HT-29 (cell line): ENCODE data around the gene APPBP2. TPM values are rescaled to one million over a fixed set of nuclear protein-coding genes. Genes with fewer than 3 reads are reported as not detected.
A peak's percentile ranks its signal among the peaks of the same experiment; 100 is the strongest.
"Not testable (repeated sequence)": the region's sequence is repeated elsewhere in the genome, so short reads cannot be mapped to it uniquely, and the experiment has no call there.

Source experiments
- DNase-seq: peaks from one replicate; pipeline ENCODE4 v3.0.0-alpha.2; 2015; ENCODE audit warnings: low spot score
- total RNA-seq: library from RNA; depleted of rRNA; stranded (reverse); fragments of >200 nt; shearing (Covaris generic); gene quantifications from 2 replicates; pipeline ENCODE4 v1.2.3, GENCODE V29; 2014

Gene APPBP2
- total RNA-seq, 1 experiment from 2014 or later, result 8.3 TPM

GRCh38 chr17:60534010-60534555 is 8.0 kb upstream of the APPBP2 start:
- no peak for DNase-seq

DNA sequence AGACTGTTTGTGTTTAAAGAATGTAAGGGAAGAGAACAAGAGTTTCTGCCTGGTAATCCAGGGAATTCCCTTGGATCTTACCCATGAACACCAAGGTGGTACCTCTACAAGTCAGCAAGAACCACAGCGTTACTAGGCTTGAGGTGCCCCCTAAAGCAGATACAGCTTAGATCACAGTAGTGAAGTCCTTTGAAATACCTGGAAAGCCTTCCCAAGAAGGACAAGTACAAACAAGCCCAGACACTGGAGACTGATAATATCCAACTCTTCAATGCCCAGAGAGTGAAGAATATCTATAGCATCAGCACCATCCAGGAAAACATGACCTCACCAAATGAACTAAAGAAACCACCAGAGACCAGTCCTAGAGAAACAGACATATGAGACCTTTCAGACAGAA is 3.8 kb upstream of the APPBP2 start:
- DNase-seq, result no peak

DNA sequence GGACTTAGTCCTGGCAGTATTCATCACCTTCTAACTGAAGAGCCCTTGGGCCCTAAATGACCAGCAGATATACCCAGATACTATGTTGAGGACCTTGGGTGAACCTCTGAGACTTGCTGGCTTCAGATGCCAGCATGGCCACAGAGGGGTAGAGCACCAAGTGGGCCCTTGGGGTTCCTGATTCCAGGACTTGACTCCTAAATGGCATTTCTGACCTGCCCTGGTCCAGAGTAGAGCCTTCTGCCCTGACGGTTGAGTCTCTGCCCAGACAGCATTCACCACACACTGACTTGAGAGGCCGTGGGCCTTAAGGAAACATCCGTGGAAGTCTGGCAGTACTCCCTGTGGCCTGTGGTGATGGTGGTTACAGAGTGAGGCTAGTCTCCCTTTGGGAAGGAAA is 2.8 kb upstream of the APPBP2 start:
- DNase-seq, result no peak

DNA sequence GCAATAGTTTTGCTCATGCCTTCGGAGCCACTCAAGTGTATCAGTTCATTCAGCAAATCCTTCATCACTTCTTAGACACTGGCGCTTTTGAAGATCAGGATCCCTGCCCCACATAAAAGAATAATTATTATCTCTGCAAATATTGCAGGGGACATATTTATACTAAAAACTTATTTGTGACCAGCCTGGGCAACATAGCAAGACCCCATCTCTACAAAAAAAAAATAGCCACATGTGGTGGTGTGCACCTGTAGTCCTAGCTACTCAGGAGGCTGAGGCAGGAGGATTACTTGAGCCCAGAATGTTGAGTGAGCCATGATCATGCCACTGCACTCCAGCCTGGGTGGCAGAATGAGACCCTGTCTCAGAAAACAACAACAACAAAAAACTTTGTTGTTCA is 1.7 kb upstream of the APPBP2 start:
- DNase-seq, result no peak

DNA sequence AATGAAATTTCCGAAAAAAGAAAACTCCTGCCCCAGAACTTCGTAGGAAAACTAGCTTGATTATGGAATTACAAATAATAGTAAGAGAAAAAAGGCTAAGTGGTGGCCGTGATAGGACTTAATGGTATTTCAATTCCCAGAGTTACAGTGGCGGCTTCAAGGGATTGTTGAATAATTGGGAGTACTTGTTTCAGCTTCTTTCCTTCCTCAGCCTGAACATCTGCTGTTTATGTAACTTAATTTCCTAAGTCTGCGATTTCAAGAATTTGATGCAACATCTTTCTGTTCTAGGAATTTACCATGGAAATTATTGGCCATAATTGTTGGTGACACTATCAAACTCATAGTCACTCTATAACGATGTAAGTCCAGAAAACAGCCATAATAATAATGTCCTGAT is 684 bp upstream of the APPBP2 start:
- no peak for DNase-seq

DNA sequence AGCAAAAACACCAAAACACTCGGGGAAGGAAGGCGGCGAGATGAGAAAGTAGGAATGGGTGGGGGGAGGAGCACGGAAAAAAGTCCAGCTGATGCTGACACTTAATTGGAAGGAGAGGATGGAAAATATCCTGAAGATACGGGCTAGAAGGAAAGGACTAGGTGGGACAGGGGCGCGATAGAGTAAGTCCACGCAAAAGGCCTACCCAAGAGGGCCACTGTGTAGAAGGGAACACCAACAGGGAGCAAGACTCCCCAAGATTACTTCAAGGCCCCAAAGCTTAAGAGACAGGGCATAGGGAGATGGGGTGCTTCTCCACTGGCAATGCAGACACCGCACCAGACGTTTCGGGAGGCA is 736 bp downstream of the APPBP2 start:
- DNase-seq, result no peak

- peak; percentile 45 for DNase-seq
Measured at GRCh38 chr17:60524463-60525327, 1.3 kb downstream of the APPBP2 start.

GRCh38 chr17:60523822-60524221 is 2.2 kb downstream of the APPBP2 start:
- DNase-seq, result peak; percentile 2

DNA sequence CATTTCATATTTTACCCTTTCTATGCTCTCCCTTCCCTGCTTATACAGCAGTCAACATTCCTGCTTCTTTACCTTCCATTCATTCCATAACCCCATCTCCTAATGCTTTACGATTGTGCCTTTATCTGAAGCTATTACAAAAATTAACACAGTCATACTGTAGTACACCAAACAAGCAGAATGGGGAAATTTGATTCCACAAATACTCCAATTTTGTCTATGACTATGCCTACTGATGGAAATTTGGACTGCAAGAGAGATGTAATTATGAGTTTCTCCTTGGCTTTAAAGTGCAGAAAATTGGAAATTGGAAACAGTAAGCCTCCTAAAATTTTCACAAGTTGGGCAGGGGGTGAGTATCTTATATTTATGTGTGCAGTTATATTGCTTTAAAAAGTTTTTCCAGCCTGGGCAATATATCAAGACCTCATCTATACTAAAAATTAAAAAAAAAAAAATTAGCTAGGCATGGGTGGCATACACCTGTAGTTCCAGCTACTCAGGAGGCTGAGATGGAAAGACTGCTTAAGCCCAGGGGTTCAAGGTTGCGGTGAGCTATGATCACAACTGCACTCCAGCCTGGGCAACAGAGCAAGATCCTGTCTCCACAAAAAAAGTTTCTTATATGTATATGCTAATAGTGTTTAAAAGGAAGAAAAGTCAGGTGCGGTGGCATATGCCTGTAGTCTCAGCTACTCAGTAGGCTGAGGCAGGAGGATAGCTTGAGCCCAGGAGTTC is 3.0 kb downstream of the APPBP2 start:
- DNase-seq, result no peak

- no peak for DNase-seq
Measured at GRCh38 chr17:60519795-60520194, 6.2 kb downstream of the APPBP2 start.

GRCh38 chr17:60515683-60516082 is 10.4 kb downstream of the APPBP2 start:
- DNase-seq, result not testable (repeated sequence)

DNA sequence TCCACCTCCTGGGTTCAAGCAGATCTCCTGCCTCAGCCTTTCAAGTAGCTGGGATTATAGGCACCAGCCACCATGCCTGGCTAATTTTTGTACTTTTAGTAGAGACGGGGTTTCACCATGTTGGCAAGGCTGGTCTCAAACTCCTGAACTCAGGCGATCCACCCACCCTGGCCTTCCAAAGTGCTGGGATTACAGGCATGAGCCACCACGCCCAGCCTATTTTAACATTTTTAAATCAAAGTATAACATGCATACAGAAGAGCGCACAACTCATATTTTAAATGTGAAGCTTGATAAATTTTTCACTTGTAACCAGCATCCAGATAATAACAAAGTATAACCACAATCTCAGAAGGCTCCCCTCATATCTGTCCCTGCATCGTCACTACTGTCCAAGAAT is 10.8 kb downstream of the APPBP2 start:
- DNase-seq, result not testable (repeated sequence)

DNA sequence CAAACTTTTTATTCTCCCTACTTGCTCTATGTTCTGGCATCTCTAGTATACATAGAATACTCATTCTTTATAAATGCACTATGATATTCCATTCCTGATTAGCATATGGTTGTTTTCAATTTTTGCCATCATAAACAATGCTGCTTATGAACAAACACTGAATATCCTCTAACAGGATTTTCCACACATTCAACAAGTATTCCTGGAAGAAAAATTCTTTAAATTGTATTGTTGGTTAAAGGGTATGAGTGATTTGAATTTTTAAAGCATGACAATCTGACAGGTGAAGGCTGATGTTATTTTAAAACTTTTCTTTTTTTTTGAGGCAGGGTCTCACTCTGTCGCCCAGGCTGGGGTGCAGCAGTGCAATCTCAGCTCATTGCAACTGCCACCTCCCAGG is 11.5 kb downstream of the APPBP2 start:
- DNase-seq, result no peak

DNA sequence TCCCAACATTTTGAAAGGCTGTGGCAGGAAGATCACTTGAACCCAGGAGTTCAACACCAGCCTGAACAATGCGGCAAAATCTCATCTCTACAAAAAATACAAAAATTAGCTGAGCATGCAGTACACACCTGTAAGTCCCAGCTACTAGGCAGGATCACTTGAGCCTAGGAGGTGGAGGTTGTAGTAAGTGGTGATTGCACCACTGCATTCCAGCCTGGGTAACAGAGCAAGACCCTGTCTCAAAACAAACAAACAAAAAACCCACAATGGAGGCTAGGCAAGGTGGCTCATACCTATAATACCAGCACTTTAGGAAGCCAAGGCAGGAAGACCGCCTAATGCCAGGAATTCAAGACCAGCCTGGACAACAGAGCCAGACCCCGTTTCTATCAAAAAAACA is 12.0 kb downstream of the APPBP2 start:
- no peak for DNase-seq

DNA sequence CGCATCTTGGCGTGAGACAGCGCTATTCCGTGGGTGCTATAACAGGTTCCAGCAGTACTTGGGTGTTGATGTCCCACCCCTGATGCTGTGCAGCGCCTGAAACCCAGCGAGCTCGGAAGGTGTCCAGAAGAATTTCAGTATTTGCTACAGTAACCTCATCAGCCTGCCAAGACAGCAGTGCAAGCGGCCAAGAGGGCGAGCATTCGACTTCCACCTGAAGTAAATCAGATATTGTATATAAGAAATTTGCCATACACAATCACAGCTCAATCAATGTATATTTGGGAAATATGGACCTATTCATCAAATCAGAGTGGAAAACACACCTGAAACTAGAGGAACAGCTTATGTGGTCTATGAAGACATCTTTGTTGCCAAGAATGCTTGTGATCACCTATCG is 13.0 kb downstream of the APPBP2 start:
- DNase-seq, result no peak

DNA sequence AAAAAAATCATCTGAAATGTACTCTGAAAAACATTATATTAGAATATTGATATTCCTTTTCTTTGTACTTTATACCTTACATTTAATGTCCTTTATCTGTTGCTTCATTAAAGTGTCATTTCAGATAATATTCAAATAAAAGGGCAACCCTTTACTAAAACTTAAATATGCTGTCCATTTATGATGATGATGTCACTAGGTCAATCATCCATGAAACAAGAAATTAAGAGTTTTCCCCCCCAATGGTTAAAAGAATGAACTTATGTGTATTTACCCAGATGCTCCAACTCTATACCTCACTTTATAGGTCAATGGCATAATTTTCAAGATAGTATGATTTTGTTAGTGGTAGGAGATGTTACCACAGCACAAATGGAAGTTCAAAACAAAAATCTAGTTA is 15.3 kb downstream of the APPBP2 start:
- DNase-seq, result no peak

GRCh38 chr17:60510031-60510430 is 16.0 kb downstream of the APPBP2 start:
- DNase-seq, result no peak

GRCh38 chr17:60508384-60508980 is 17.6 kb downstream of the APPBP2 start:
- DNase-seq, result no peak

- no peak for DNase-seq
Measured at GRCh38 chr17:60506312-60506711, 19.7 kb downstream of the APPBP2 start.

- no peak for DNase-seq
Measured at GRCh38 chr17:60502145-60502544, 23.9 kb downstream of the APPBP2 start.

DNA sequence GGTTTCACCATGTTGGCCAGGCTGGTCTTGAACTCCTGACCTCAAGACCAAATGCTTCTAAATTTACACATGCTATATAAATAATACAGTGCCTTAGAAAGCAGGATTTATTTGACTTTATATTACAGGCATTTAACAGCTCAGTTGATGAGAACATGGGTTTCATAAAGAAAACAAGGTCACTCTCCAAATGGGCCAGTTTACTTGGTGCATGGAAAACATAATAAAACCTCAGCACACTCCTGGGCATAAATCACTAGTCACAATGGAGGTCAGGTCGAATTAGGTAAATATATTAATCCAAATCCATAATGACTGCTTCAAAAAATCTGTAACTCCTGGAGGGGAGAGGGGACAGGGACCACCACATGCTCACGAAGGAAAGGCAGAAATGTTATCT is 24.5 kb downstream of the APPBP2 start:
- no peak for DNase-seq

GRCh38 chr17:60496041-60496440 is 30.0 kb downstream of the APPBP2 start:
- DNase-seq, result no peak
